Measurements from ENCODE around the gene CATSPERD. TPM values are rescaled to one million over a fixed set of nuclear protein-coding genes. Genes with fewer than 3 reads are reported as not detected.

Gene CATSPERD
- total and polyA plus RNA-seq, 4 donors, result not detected

- Histone ChIP-seq H3K4me3 (ENCODE audit: low read depth in 1 of 3, low read length in 3 of 3) (no peak overlapping the region), H3K36me3 (ENCODE audit: control insufficient read depth in 4 of 4, insufficient read depth in 3 of 4, low read depth in 1 of 4, low read length in 3 of 4) (no peaks in the 10 kb centered on the region)
- TF ChIP-seq SP1 (IDR thresholded peaks at IDR 0.05) (no peak), YY1 (IDR thresholded peaks at IDR 0.05) (no peak), FOXA2 (IDR thresholded peaks at IDR 0.05) (no peak), REST (IDR thresholded peaks at IDR 0.05) (no peak), FOXA1 (IDR thresholded peaks at IDR 0.05) (no peak), GABPA (IDR thresholded peaks at IDR 0.05 in 1 of 2, conservative IDR thresholded peaks at IDR 0.05 in 1 of 2) (no peak), RXRA (IDR thresholded peaks at IDR 0.05) (no peak), EGR1 (IDR thresholded peaks at IDR 0.05; ENCODE audit: low read depth in 2 of 2) (no peak), ATF3 (IDR thresholded peaks at IDR 0.05) (no peak), TAF1 (conservative IDR thresholded peaks at IDR 0.05) (no peak), NR2F2 (IDR thresholded peaks at IDR 0.05) (no peak), HNF4G (IDR thresholded peaks at IDR 0.05) (no peak), HNF4A (conservative IDR thresholded peaks at IDR 0.05) (no peak)
- TF ChIP-seq, protein P1, sequence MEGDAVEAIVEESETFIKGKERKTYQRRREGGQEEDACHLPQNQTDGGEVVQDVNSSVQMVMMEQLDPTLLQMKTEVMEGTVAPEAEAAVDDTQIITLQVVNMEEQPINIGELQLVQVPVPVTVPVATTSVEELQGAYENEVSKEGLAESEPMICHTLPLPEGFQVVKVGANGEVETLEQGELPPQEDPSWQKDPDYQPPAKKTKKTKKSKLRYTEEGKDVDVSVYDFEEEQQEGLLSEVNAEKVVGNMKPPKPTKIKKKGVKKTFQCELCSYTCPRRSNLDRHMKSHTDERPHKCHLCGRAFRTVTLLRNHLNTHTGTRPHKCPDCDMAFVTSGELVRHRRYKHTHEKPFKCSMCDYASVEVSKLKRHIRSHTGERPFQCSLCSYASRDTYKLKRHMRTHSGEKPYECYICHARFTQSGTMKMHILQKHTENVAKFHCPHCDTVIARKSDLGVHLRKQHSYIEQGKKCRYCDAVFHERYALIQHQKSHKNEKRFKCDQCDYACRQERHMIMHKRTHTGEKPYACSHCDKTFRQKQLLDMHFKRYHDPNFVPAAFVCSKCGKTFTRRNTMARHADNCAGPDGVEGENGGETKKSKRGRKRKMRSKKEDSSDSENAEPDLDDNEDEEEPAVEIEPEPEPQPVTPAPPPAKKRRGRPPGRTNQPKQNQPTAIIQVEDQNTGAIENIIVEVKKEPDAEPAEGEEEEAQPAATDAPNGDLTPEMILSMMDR (IDR thresholded peaks at IDR 0.05; ENCODE audit: low read depth, low read length, missing input control), result no peak
- TF ChIP-seq, protein P2, sequence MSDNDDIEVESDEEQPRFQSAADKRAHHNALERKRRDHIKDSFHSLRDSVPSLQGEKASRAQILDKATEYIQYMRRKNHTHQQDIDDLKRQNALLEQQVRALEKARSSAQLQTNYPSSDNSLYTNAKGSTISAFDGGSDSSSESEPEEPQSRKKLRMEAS (IDR thresholded peaks at IDR 0.05), result no peak
- TF ChIP-seq, protein P3, sequence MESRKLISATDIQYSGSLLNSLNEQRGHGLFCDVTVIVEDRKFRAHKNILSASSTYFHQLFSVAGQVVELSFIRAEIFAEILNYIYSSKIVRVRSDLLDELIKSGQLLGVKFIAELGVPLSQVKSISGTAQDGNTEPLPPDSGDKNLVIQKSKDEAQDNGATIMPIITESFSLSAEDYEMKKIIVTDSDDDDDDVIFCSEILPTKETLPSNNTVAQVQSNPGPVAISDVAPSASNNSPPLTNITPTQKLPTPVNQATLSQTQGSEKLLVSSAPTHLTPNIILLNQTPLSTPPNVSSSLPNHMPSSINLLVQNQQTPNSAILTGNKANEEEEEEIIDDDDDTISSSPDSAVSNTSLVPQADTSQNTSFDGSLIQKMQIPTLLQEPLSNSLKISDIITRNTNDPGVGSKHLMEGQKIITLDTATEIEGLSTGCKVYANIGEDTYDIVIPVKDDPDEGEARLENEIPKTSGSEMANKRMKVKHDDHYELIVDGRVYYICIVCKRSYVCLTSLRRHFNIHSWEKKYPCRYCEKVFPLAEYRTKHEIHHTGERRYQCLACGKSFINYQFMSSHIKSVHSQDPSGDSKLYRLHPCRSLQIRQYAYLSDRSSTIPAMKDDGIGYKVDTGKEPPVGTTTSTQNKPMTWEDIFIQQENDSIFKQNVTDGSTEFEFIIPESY (IDR thresholded peaks at IDR 0.05), result no peak
Measured at GRCh38 chr19:5775668-5776309, 55.4 kb downstream of the CATSPERD start.

More at GRCh38 chr19:5775668-5776309, 55.4 kb downstream of the CATSPERD start:
- Histone ChIP-seq H3K9me3 (ENCODE audit: control insufficient read depth in 4 of 4, low read length in 3 of 4) (no peaks in the 10 kb centered on the region), H3K9ac (ENCODE audit: low read depth in 1 of 2, low read length in 2 of 2) (no peak overlapping the region), H3K4me1 (ENCODE audit: control insufficient read depth in 4 of 4, insufficient read depth in 4 of 4, low read length in 3 of 4) (no peaks in the 10 kb centered on the region), H3K27me3 (ENCODE audit: control insufficient read depth in 4 of 4, insufficient read depth in 4 of 4, low read length in 3 of 4) (no peaks in the 10 kb centered on the region), H3K27ac (ENCODE audit: low read depth in 1 of 2, low read length in 2 of 2) (no peak overlapping the region)
- 76% methylated on average over 17 of the region's 17 CpGs for WGBS
- DNase-seq (ENCODE audit: low spot score), result no peak

Data from liver (tissue), 9 donors.